GM21529 (cell line): ENCODE results near the gene GSTA5.
"Not testable (repeated sequence)": the region's sequence is repeated elsewhere in the genome, so short reads cannot be mapped to it uniquely, and the experiment has no call there.

Experiments used
- ATAC-seq: cut with Tn5 transposase; IDR thresholded peaks from one replicate; pipeline ENCODE4 v1.9.1; 2021; ENCODE audit not compliant: unreplicated experiment

The GSTA5 gene

GRCh38 chr6:52794366-52794765, 46.2 kb downstream of the GSTA5 start:
- not testable (repeated sequence) for ATAC-seq

DNA sequence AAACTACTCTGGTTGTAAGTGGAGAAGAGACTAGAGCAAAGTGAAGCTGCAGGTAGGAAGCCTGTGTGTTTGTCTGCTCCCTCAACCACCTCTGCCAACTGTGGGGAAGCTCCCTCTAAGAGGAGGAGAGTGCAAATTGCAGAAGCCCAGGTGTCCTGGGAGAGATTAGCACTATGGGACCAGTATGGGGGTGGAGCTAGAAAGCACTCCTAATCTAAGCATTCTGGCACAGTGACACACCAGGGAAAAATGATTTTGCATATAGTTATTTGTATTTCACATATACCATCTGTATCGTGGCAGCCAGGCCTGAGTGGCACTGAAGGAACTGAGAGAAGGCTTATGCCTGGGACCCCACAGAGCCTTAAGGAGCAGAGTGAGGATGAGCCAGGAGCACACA, 49.8 kb downstream of the GSTA5 start:
- ATAC-seq = no peak

GRCh38 chr6:52789658-52790057, 51.0 kb downstream of the GSTA5 start:
- not testable (repeated sequence) for ATAC-seq

- ATAC-seq = no peak
Measured at GRCh38 chr6:52788478-52788877, 52.1 kb downstream of the GSTA5 start.

DNA sequence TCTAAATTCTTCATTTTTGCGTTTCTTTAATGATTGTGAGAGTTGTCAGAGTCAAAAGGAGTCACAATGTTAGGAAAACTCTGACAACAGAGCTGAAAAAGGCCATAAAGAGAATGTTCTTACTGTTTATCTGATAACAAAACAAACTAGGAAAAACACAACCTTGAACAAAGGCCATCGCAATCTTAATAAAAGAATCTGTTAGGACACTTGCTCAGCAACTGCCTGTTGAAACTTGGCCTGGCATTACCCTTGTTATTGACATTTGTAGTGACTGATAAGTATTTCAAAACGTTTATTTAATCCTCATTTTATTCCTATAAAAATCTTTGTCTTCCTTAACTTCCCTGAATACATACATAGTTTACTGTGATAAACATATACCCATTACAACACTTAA, 52.7 kb downstream of the GSTA5 start:
- no peak for ATAC-seq

GRCh38 chr6:52786249-52786956, 54.2 kb downstream of the GSTA5 start:
- ATAC-seq = no peak

DNA sequence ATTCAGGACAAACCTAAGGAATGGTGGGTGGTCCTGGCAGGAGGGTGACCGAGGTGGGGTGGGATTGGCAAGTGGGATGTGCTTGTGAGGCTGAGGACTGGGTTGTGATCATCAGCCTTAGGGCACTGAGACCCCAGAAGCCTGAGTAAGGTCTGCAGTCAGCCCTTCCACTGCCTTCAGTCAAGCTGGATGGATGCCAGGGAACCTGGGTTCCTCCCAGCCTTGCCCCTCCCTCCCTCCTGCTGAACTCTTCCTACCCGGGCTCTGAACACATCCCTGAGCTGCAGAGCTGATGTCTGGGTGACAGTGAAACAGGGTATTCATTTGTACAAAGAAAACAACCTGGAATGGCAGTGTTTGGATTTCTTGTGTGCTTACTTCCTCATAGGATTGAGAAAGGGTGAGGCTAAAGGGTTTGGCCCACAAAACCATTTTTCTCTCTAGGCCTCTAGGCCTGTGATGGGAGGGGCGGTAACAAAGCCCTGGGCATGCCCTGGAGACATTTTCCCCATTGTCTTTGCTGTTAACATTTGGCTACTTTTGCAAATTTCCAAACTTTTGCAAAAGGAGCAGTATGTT, 57.8 kb downstream of the GSTA5 start:
- ATAC-seq = not testable (repeated sequence)

DNA sequence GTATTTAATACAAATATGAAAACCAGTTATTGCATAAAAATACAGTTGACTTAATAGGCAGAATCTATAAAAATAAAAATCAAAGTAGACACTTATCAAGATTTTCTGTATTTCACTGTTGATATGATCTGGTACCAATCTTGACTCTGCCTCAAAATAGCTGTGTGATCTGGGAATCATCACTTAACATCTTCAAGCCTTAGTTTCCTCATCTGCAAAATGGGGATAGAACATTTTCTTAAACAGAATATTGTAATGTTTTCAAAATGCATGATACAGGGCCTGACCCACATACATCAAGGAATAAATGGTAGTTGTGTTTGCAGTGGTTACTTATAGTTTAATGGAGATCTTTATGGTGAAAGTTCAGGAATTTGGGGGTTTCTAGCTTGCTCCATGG, 58.4 kb downstream of the GSTA5 start:
- ATAC-seq = not testable (repeated sequence)
